Measurements from ENCODE around the gene PVALB. TPM values are rescaled to one million over a fixed set of nuclear protein-coding genes. Genes with fewer than 3 reads are reported as not detected.

PVALB gene
- not detected for total RNA-seq
- long read RNA-seq, result 0 reads

GRCh38 chr22:36816636-36817524 lies at the start of gene PVALB:
Gene PVALB, minus strand, starts transcription at chr22:36817035. Its CDS starts 30 bp downstream, at chr22:36817005.
- intact Hi-C loops (cut with DNase I), result no loop called here
- DNase-seq (ENCODE audit: low spot score), result no peak

DNA sequence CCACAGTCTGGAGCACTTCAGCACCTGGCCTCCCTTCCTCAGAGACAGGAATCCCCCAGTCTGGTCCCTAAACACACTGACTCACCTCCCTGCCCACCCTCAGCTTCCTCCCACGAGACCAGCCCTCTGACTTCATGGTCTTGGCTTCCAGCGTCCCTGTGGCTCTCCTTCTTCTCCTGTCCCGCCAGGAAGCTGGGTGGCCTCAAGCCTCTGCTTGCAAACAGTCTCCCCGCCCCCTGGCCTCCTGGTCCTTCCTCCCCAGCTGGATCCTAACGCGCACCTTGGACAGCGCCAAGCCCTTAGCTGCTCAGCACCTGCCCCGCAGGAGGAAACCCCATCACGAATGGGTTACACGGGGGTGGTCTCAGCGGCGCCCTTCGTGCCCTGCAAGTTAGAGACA lies 48.5 kb upstream of the PVALB start:
- intact Hi-C loops (cut with DNase I), result no loop called here
- DNase-seq (ENCODE audit: low spot score), result no peak

- intact Hi-C loops (cut with DNase I), result no loop called here
- DNase-seq (ENCODE audit: low spot score), result no peak
Measured at GRCh38 chr22:36864454-36865215, 47.8 kb upstream of the PVALB start.

DNA sequence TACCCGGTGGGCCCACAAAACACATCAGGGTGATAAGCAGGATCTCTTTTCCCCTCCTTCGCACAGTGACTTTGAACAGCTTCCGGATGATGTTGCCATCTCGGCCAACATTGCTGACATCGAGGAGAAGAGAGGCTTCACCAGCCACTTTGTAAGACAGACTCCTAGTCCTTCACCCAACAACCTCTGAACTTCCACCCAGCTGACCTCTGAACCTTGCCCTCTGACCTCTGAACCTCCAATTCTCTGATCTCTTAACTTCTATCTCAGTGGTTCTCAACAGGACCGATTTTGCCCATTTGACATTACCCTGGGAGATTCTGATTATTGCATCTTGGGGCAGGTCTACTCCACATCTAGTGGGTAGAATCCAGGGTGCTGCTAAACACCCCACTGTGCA lies 47.1 kb upstream of the PVALB start:
- no peak for DNase-seq (ENCODE audit: low spot score)
- intact Hi-C loops (cut with DNase I), result no loop called here

DNA sequence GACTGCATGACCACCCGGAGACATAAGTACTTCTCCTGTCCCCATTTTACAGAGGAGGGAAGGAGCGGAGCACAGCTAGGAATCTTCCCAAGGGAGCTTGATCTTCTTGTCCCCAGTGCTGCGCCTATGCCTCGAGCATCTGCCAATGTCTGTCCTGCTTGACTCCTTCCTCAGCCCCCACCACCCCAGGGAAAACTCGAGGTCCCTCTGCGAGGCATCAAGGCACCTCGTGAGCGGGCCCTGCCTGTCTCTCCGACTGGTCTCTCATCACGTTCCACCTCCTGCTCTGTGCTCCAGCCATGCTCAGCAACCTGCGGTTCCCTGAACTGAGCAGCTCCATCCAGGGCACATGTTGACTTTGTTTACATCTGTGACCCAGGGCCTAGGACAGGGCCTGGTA lies 46.4 kb upstream of the PVALB start:
- no peak for DNase-seq (ENCODE audit: low spot score)
- intact Hi-C loops (cut with DNase I), result no loop called here

DNA sequence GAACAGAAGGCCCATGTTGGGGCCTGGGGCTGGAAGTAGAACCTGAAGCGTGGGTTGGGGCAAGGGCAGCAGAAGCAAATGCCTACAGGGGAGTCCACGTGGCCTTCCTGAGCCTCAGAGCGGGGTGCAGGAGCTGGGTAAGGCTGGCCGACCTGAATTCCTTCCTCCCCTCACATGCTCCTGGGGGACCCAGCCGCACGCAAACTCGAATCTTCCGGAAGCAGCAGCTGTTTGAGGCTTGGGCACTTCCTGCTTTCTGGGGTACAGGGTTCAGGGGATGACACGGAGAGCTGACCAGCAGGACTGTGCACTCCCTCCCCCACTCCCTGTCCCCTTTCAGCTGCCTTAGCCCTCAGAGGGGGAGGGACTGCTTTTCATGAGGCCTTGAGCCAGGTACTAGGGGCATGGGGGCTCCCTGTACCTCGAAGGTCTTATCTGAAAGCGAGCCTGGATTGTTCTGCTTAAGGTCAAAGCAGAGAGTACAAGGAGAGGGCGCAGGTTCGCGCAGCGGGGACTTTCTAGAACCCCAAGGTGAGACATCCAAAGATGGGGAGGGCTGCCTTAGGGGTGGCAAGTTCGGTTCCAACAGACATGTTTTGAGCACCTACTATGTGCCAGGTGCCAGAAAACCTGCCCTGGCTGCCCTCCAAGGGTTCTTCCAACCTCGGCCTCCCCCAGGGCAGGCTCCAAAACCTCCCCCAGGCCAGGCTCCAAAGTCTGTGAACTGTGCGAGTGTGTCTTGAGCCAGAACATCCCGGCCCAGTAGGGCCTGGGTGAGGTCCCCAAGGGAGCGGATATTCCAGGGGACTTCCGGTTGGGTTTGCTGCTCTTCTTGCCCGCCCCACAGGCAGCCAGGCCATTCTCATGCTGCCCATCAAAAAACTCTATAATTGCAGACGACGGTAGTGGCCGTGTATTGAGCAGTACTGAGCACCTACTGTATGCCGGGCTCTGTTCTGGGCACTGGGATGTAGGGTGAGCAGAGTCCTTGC lies 45.7 kb upstream of the PVALB start:
- DNase-seq (ENCODE audit: low spot score), result peak; percentile 87
- intact Hi-C loops (cut with DNase I), result no loop called here

DNA sequence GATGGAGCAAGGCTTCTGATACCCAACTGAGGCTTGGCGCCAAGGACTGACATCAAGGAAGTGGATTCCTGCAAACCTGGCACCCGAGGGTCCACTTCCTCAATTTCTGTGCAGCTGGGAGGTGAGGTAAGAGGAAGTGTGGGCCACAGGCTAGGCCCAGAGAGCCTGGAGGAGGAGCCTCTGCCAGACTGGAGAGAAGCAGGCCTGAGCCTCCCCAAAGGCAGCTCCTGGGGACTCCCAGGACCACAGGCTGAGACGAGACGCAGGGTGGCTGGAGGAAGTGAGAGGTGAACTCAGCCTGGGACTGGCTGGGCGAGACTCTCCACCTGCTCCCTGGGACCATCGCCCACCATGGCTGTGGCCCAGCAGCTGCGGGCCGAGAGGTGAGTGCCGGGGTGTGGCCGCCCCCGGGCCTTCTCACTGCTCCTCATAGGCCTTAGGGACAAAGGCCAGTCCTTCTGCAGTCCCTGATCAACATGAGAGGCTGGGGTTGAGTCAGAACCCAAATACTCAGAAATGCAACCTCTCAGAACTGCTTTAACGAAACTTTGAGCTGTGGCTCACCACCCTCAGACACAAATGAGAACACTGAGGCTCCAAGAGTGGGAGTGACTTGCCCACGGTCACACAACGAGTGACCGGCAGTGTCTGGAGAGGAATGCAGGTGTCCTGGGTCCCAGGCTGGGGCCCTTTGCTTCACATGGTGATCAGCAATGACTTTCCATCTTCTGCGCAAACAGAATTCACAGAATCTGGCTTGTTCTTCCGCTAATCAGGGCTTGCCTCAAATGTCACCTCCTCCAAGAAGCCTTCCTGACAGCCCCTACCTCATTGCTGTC lies 44.2 kb upstream of the PVALB start, which contains the start of gene NCF4:
Gene NCF4 (plus strand): TSS at position 186 of the 839 bp plus-strand sequence. CDS start 166 bp downstream, at position 352.
- peak; percentile 94 for DNase-seq (ENCODE audit: low spot score)
- intact Hi-C loops (cut with DNase I), result no loop called here

DNA sequence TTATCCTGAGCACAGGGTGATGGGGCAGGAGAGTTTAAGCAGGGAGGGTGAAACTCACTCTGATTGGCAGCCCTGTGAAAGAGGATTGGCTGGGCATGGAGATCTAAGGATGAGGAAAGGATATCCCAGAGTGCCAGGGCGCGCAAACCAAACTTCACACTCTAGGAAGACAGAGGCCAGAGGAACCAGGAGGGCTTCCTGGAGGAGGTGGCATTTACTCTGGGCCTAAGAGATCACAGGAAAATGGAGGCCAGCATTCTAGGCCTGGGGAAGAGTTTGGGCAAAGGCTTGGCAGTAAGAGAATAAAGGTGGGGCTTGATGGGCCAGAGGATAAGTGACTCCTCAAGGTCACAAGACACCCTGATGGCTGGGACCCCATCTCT lies 43.6 kb upstream of the PVALB start:
- no peak for DNase-seq (ENCODE audit: low spot score)
- intact Hi-C loops (cut with DNase I), result no loop called here

GRCh38 chr22:36860017-36860416 lies 43.2 kb upstream of the PVALB start:
- intact Hi-C loops (cut with DNase I), result no loop called here
- no peak for DNase-seq (ENCODE audit: low spot score)

- no peak for DNase-seq (ENCODE audit: low spot score)
- intact Hi-C loops (cut with DNase I), result loop anchor here (5.0 kb wide), 1 partner anchor 118 kb away; no protein-coding TSS in a partner anchor
Measured at GRCh38 chr22:36858966-36859365, 42.1 kb upstream of the PVALB start.

DNA sequence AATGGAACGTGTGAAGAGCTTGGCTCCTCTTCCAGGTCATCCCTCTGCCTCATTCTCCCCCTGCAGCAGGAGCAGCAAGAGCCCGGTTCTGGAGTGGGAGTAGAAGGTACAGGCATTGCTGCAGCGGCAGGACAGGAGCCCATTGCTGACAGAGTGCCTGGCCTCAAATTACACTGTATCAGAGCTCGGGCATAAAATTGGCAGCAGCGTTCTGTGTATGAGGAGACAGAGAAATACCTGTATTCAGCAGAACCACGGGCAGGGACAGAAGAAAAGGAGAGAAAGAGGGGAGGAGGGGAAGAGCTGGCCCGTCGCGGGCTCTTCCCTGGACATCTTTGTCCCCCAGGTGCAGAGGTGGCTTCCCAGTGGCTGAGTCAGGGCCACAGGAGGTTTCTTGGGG lies 41.3 kb upstream of the PVALB start:
- DNase-seq (ENCODE audit: low spot score), result peak; percentile 56
- intact Hi-C loops (cut with DNase I), result loop anchor here (5.0 kb wide), 1 partner anchor 119 kb away; no protein-coding TSS in a partner anchor

DNA sequence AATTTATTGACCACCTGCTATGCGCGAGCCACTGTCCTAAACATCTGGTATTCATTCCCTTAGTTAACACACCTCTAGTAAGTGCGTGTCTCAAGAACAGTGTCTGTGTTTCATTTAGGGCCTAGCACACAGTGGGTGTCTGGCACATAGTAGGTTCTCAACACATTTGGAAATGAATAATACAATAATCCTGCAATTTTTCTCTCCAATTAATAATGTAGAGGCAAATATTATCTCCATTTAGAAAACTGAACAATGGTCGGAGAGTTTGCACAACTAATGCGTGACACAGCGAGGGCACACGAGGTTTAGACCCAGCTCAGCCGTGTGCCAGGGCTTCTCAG lies 39.9 kb upstream of the PVALB start:
- DNase-seq (ENCODE audit: low spot score), result no peak
- intact Hi-C loops (cut with DNase I), result loop anchor here (5.0 kb wide), 1 partner anchor 121 kb away; no protein-coding TSS in a partner anchor

- intact Hi-C loops (cut with DNase I), result loop anchor here (5.0 kb wide), 1 partner anchor 121 kb away; no protein-coding TSS in a partner anchor
- peak; percentile 97 for DNase-seq (ENCODE audit: low spot score)
Measured at GRCh38 chr22:36856121-36856791, 39.4 kb upstream of the PVALB start.

DNA sequence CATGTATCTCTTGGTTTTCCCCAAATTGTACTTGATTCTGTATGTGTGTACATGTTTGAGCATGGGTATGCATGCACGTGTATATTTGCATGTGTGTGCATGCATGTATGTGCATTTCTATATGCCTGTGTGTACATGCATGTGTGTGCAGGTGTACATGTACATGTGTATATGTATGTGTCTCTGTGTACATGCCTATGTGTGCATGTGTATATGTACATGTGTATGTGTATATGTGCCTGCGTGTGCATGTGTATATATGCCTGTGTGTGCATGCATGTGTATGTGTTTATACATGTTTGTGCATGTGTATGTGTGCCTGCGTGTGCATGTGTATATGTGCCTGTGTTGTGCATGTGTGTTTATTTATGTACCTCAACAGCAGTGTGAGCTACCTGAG lies 38.6 kb upstream of the PVALB start:
- intact Hi-C loops (cut with DNase I), result loop anchor here (2.0 to 5.0 kb wide), 3 partner anchors 73 to 309 kb away; no protein-coding TSS in a partner anchor
- no peak for DNase-seq (ENCODE audit: low spot score)

GRCh38 chr22:36853407-36854099 lies 36.7 kb upstream of the PVALB start:
- intact Hi-C loops (cut with DNase I), result loop anchor here (2.0 kb wide), 2 partner anchors 71 to 307 kb away; no protein-coding TSS in a partner anchor
- DNase-seq (ENCODE audit: low spot score), result peak; percentile 91

DNA sequence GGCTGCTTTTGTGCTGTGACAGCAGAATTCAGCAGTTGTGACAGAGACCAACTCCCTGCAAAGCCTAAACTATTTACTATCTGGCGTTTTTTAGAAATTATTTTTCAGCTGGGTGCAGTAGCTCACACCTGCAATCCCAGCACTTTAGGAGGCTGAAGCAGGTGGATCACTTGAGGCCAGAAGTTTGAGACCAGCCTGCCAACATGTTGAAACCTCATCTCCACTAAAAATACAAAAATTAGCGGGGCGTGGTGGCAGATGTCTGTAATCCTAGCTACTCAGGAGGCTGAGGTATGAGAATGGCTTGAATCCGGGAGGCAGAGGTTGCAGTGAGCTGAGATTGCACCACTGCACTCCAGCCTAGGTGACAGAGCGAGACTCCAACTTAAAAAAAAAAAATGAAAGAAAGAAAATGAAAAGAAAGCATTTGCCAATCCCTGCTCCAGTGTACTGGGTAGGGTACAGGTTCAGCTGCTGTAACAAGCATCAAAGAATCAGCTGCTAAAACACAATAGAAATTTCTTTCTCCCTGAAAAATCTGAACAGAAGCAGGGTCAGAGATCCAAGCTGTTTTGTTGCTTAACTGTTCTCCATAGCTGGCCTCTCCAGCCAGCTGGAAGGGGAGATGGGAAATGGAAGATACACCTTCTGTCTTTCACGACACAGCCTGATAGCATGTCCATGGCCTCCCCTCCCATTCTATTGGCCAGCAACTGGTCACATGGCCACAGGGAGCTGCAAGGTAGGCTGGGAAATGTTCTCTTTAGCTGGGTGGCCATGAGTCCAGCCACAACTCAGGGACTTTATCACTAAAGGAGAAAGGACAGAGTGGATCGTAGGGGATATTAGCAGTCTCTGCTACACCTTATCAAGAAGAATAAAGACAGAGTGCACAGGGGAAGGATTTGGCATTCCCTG lies 35.5 kb upstream of the PVALB start:
- peak; percentile 56 for DNase-seq (ENCODE audit: low spot score)
- intact Hi-C loops (cut with DNase I), result no loop called here
